Activated B cell treated with CpG ODN at 0.5 μM for 24 hours (primary cell): Measurements from ENCODE around the gene ABHD17A. TPM values are rescaled to one million over a fixed set of nuclear protein-coding genes. Genes with fewer than 3 reads are reported as not detected.

ENCODE experiments used
- ATAC-seq: fragments of 200-7000 bp; cut with Tn5 transposase; one replicate; pipeline ENCODE4 v1.10.0; 2021; ENCODE audit warnings: low read depth, mild to moderate bottlenecking, moderate library complexity
- CTCF ChIA-PET: fragments of 350-600 bp; sonication (Branson Sonifier 250); formaldehyde crosslinking; loops from one replicate; lab custom pipeline; 2021; ENCODE audit warnings: antibody characterized with exemption; lab: Charles Lee
- POLR2A ChIA-PET: fragments of 350-600 bp; sonication (Branson Sonifier 250); formaldehyde crosslinking; loops from one replicate; lab custom pipeline; 2021; ENCODE audit warnings: antibody characterized with exemption; lab: Charles Lee
- DNase-seq: peaks from one replicate; pipeline ENCODE4 v3.0.0; 2022
- H3K27ac Mint-ChIP-seq: one replicate; pipeline ENCODE4 v1.8.0; 2020; ENCODE audit warnings: mixed read lengths
- H3K27me3 Mint-ChIP-seq: one replicate; pipeline ENCODE4 v1.8.0; 2021; ENCODE audit warnings: mixed read lengths
- H3K36me3 Mint-ChIP-seq: one replicate; pipeline ENCODE4 v1.8.0; 2021; ENCODE audit warnings: low read depth, mixed read lengths
- H3K4me1 Mint-ChIP-seq: one replicate; pipeline ENCODE4 v1.8.0; 2021; ENCODE audit warnings: mixed read lengths
- H3K4me3 Mint-ChIP-seq: one replicate; pipeline ENCODE4 v1.8.0; 2020; ENCODE audit warnings: mild to moderate bottlenecking, mixed read lengths
- H3K9me3 Mint-ChIP-seq: one replicate; pipeline ENCODE4 v1.8.0; 2020; ENCODE audit warnings: mixed read lengths
- CTCF ChIP-seq: fragments of 200-600 bp; IDR thresholded peaks from one replicate; pipeline ENCODE4 v1.8.0; 2022; ENCODE audit warnings: antibody characterized with exemption, mild to moderate bottlenecking
- intact Hi-C: fragments of 100-400 bp; cut with micrococcal nuclease; formaldehyde crosslinking; loops from one replicate; pipeline ENCODE4 v1.15.1; 2024
- total RNA-seq: library from RNA; stranded (reverse); gene quantifications from 2 replicates; pipeline ENCODE4 v1.2.3, GENCODE V29; 2022

ABHD17A gene
- total RNA-seq, 1 donor from 2014 or later, result 64.3 TPM

GRCh38 chr19:1852581-1853128, 32.6 kb downstream of the ABHD17A start:
- no peak for TF ChIP-seq CTCF
- DNase-seq (no peak), ATAC-seq (no peak)
- Mint-ChIP-seq H3K4me3 (no peak overlapping the region), H3K27ac (no peak overlapping the region), H3K4me1 (peaks cover 64% of the 10 kb centered on the region), H3K9me3 (no peaks in the 10 kb centered on the region), H3K36me3 (peaks cover 3% of the 10 kb centered on the region), H3K27me3 (no peaks in the 10 kb centered on the region)
- intact Hi-C loops, result loop anchor here (1.0 to 10.0 kb wide), 2 partner anchors 10 to 762 kb away; no protein-coding TSS in a partner anchor
- POLR2A ChIA-PET, result interaction anchor here (0.6 to 1.2 kb wide), 2 partner anchors 189 to 266 kb away, joined by 3 to 4 read pairs; no protein-coding TSS in a partner anchor
- CTCF ChIA-PET, result no interaction called here

- ATAC-seq (no peak), DNase-seq (peak; percentile 46)
- H3K36me3 Mint-ChIP-seq, result peaks cover 7% of the 10 kb centered on the region
- H3K27me3 Mint-ChIP-seq, result no peaks in the 10 kb centered on the region
- no peak overlapping the region for H3K4me3 Mint-ChIP-seq
- no peaks in the 10 kb centered on the region for H3K9me3 Mint-ChIP-seq
- CTCF ChIA-PET, result no interaction called here
- no peak for TF ChIP-seq CTCF
- peaks cover 65% of the 10 kb centered on the region for H3K4me1 Mint-ChIP-seq
- intact Hi-C loops, result loop anchor here (10.0 kb wide), 1 partner anchor 763 kb away; no protein-coding TSS in a partner anchor
- POLR2A ChIA-PET, result interaction anchor here (0.6 to 1.2 kb wide), 2 partner anchors 140 to 190 kb away, joined by 3 to 4 read pairs; no protein-coding TSS in a partner anchor
- no peak overlapping the region for H3K27ac Mint-ChIP-seq
Measured at GRCh38 chr19:1851654-1852580, 33.4 kb downstream of the ABHD17A start.

GRCh38 chr19:1850809-1851653, 34.3 kb downstream of the ABHD17A start:
- TF ChIP-seq CTCF, result no peak
- H3K9me3 Mint-ChIP-seq, result no peaks in the 10 kb centered on the region
- peaks cover 67% of the 10 kb centered on the region for H3K4me1 Mint-ChIP-seq
- H3K4me3 Mint-ChIP-seq, result peak overlapping the region; percentile 38
- peak overlapping the region; percentile 65 for H3K27ac Mint-ChIP-seq
- peaks cover 10% of the 10 kb centered on the region for H3K36me3 Mint-ChIP-seq
- DNase-seq (no peak), ATAC-seq (no peak)
- ChIA-PET POLR2A (interaction anchor here (0.6 to 1.2 kb wide), 2 partner anchors 141 to 191 kb away, joined by 3 to 4 read pairs; no protein-coding TSS in a partner anchor), CTCF (no interaction called here)
- intact Hi-C loops, result loop anchor here (10.0 kb wide), 1 partner anchor 764 kb away; no protein-coding TSS in a partner anchor
- H3K27me3 Mint-ChIP-seq, result no peaks in the 10 kb centered on the region

- Mint-ChIP-seq H3K4me1 (peaks cover 66% of the 10 kb centered on the region), H3K36me3 (peaks cover 13% of the 10 kb centered on the region), H3K9me3 (no peaks in the 10 kb centered on the region), H3K27me3 (no peaks in the 10 kb centered on the region), H3K4me3 (no peak overlapping the region), H3K27ac (peak overlapping the region; percentile 65)
- intact Hi-C loops, result loop anchor here (2.0 to 10.0 kb wide), 3 partner anchors 37 to 765 kb away; partner anchors contain the start of genes ATP8B3 and DAZAP1
- CTCF ChIA-PET, result interaction anchor here (1.1 kb wide), 1 partner anchor 11 kb away, joined by 3 read pairs; no protein-coding TSS in a partner anchor
- POLR2A ChIA-PET, result interaction anchor here (1.2 to 1.8 kb wide), 3 partner anchors 12 to 991 kb away, joined by 3 to 6 read pairs (median 4); partner anchors contain the start of gene ZNF555
- TF ChIP-seq CTCF, result no peak
- no peak for ATAC-seq
- no peak for DNase-seq
Measured at GRCh38 chr19:1849886-1850398, 35.4 kb downstream of the ABHD17A start.
